Adrenal gland (tissue), 5 donors: Measurements from ENCODE around the gene CCNY.

Experiments
- POLR2A ChIP-seq, 2 donors: fragments of 450-650 bp; IDR thresholded peaks; one replicate each; pipeline ENCODE4 v1.6.1; 2017; ENCODE audit warnings: antibody characterized with exemption in 2 of 2, mild to moderate bottlenecking in 2 of 2, moderate library complexity in 1 of 2
- TF ChIP-seq, protein P1 (sequence below), 6 experiments: fragments of 450-650 bp in 4 of 6; fragments of 200-600 bp in 2 of 6; sonication (generic) in 1 of 6; IDR thresholded peaks; 1 replicate in 5 of 6; 2 replicates in 1 of 6; pipeline versions ENCODE4 v1.5.1 to v1.8.0; 2016 to 2021; ENCODE audit warnings: antibody characterized with exemption in 6 of 6, mild to moderate bottlenecking in 2 of 6, moderate library complexity in 1 of 6
- donor health status: DM: no; HTN: no; CAD: no.

DNA sequence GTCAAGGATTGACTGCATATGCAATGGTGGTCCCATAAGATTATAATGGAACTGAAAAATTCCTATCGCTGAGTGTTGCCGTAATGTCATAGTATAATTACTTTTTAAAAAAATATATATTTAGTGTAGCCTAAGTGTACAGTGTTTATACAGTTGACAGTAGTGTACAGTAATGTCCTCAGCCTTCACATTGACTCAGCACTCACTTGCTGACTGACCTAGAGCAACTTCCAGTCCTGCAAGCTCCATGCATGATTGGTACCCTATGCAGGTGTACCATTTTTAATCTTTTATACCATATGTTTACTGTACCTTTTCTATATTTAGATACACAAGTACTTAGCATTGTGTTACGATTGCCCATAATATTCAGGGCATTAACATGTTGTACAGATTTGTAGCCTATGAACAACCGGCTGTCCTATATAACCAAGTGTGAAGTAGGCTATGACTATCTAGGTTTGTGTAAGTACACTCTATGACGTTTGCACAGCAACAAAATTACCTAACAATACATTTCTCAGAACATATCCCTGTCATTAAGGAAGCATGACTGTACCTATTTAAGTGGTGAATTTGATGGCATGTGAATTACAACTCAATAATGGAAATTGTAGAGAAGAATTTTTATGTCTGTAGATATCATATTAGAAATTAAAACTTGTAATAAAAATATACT lies 40.9 kb downstream of the CCNY start:
- no peak for TF ChIP-seq POLR2A (IDR thresholded peaks at IDR 0.05)
- TF ChIP-seq, protein P1, sequence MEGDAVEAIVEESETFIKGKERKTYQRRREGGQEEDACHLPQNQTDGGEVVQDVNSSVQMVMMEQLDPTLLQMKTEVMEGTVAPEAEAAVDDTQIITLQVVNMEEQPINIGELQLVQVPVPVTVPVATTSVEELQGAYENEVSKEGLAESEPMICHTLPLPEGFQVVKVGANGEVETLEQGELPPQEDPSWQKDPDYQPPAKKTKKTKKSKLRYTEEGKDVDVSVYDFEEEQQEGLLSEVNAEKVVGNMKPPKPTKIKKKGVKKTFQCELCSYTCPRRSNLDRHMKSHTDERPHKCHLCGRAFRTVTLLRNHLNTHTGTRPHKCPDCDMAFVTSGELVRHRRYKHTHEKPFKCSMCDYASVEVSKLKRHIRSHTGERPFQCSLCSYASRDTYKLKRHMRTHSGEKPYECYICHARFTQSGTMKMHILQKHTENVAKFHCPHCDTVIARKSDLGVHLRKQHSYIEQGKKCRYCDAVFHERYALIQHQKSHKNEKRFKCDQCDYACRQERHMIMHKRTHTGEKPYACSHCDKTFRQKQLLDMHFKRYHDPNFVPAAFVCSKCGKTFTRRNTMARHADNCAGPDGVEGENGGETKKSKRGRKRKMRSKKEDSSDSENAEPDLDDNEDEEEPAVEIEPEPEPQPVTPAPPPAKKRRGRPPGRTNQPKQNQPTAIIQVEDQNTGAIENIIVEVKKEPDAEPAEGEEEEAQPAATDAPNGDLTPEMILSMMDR (IDR thresholded peaks at IDR 0.05) = no peak
